Right atrium auricular region (tissue), 2 donors: ENCODE data around the gene MRPL36. TPM values are rescaled to one million over a fixed set of nuclear protein-coding genes. Genes with fewer than 3 reads are reported as not detected.

ENCODE experiments used
- DNase-seq: peaks from one replicate; pipeline ENCODE4 v3.0.0-alpha.2; 2019; ENCODE audit warnings: low spot score
- H3K27ac ChIP-seq, 2 donors: fragments of 200-600 bp; sonication (generic); 1 replicate in 1 of 2; 2 replicates in 1 of 2; pipeline ENCODE4 v1.5.1; 2016 to 2019
- H3K27me3 ChIP-seq, 2 donors: fragments of 200-600 bp; sonication (generic); one replicate each; pipeline versions ENCODE4 v1.5.1 to v1.6.0; 2017 to 2019
- H3K36me3 ChIP-seq: fragments of 200-600 bp; sonication (generic); one replicate; pipeline ENCODE4 v1.5.1; 2016
- H3K4me1 ChIP-seq, 2 donors: fragments of 200-600 bp; sonication (generic); one replicate each; pipeline versions ENCODE4 v1.5.1 to v1.6.0; 2017 to 2019
- H3K4me3 ChIP-seq, 2 donors: fragments of 200-600 bp; sonication (generic); 1 replicate in 1 of 2; 2 replicates in 1 of 2; pipeline ENCODE4 v1.5.1; 2017 to 2019; ENCODE audit warnings: mild to moderate bottlenecking in 1 of 2, moderate library complexity in 1 of 2
- H3K9me3 ChIP-seq, 2 donors: fragments of 200-600 bp; sonication (generic); one replicate each; pipeline ENCODE4 v1.5.1; 2019
- total RNA-seq, 2 donors: library from RNA; depleted of rRNA; stranded (reverse); fragments of >200 nt; gene quantifications; one replicate each; pipeline ENCODE4 v1.1.0, GENCODE V29; 2016
- TF ChIP-seq, protein P1 (sequence below), 2 donors: fragments of 200-600 bp; sonication (generic); IDR thresholded peaks; one replicate each; pipeline ENCODE4 v1.5.1; 2019; ENCODE audit warnings: antibody characterized with exemption in 2 of 2

The MRPL36 gene
- total RNA-seq, 2 donors from 2014 or later: 40.5 to 41.2 TPM

DNA sequence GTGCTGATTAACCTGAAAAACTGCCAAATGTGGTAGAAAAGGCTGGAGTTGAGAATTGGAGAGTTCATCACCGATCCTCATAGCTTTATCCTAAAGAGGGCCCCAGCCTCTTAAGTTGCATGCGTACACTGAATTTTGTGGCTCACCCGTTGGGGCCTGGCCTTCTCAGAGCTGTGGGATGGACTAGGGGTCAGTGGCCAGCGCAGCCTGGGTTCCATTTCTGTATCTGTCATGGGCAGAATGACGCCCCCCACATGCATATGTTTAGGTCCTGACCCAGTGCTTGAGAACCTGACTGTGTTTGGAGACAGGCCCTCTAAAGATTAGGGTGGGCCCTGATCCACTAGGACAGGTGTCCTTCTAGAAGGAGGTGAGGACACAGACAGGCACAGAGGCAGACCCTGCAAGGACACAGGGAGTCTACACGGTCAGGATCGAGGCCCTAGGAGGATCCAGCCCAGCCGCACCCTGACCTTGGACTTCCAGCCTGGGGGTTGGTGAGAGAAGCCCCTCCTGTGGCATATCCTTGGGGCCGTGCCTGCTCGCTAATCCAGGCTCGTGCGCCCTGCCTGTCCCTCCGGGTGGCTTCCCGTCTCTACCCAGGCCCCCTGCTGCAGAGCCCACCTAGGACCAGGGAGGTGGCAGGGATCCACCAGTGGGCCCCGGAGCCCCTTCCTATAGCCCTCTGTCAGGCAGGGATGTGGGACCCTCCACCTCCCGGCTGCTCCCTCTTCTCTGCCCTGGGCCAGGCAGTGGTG, 33.8 kb upstream of the MRPL36 start:
- peaks cover 6% of the 10 kb centered on the region for H3K36me3 ChIP-seq
- H3K9me3 ChIP-seq: no peaks in the 10 kb centered on the region
- no peak for DNase-seq

DNA sequence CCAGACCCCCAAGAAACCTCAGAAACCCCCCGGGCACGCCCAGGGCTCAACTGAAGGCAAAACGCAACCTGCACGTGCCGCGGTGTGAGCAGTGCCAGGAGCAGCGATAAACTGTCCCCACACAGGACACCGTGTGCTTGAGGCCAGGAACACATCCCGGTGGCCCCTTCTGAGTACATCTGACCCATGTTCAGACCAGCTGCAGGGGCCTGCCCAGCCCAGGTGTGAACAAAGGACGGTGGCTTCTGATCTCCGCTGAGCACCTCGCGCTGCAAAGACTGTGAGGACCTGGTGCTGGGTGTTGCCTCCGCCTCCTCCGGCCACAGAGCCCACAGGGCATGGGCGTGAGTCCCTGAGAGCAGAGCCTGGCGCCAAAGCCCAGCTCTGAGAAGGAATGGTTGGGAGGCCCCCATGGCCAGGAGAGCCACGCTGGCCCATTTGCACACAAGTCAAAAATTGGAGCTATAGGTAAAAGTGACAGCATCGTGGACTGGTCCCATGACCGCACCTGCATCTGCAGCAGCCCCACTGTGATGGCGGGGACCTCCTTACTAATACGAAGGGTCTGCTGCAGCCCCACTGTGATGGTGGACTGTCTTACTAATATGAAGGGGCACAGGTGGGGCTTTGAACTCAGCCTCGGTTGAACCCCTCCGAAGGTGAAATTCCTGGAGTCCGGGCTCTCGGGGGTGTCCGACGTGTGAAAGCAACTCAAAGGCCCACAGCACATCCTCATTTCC, 33.0 kb upstream of the MRPL36 start:
- H3K36me3 ChIP-seq: peaks cover 6% of the 10 kb centered on the region
- no peaks in the 10 kb centered on the region for H3K27me3 ChIP-seq
- no peak overlapping the region for H3K27ac ChIP-seq
- DNase-seq: no peak
- TF ChIP-seq, protein P1, sequence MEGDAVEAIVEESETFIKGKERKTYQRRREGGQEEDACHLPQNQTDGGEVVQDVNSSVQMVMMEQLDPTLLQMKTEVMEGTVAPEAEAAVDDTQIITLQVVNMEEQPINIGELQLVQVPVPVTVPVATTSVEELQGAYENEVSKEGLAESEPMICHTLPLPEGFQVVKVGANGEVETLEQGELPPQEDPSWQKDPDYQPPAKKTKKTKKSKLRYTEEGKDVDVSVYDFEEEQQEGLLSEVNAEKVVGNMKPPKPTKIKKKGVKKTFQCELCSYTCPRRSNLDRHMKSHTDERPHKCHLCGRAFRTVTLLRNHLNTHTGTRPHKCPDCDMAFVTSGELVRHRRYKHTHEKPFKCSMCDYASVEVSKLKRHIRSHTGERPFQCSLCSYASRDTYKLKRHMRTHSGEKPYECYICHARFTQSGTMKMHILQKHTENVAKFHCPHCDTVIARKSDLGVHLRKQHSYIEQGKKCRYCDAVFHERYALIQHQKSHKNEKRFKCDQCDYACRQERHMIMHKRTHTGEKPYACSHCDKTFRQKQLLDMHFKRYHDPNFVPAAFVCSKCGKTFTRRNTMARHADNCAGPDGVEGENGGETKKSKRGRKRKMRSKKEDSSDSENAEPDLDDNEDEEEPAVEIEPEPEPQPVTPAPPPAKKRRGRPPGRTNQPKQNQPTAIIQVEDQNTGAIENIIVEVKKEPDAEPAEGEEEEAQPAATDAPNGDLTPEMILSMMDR (IDR thresholded peaks at IDR 0.05): no peak
- peaks cover 0 to 6% of the 10 kb centered on the region in 2 donors for H3K4me1 ChIP-seq
- no peaks in the 10 kb centered on the region for H3K9me3 ChIP-seq
- no peak overlapping the region for H3K4me3 ChIP-seq

More for the DNA sequence above, 33.8 kb upstream of the MRPL36 start:
- H3K27me3 ChIP-seq: no peaks in the 10 kb centered on the region
- no peak overlapping the region for H3K27ac ChIP-seq
- H3K4me1 ChIP-seq: peaks cover 0 to 6% of the 10 kb centered on the region in 2 donors
- no peak overlapping the region for H3K4me3 ChIP-seq
- TF ChIP-seq, protein P1 (IDR thresholded peaks at IDR 0.05): no peak

DNA sequence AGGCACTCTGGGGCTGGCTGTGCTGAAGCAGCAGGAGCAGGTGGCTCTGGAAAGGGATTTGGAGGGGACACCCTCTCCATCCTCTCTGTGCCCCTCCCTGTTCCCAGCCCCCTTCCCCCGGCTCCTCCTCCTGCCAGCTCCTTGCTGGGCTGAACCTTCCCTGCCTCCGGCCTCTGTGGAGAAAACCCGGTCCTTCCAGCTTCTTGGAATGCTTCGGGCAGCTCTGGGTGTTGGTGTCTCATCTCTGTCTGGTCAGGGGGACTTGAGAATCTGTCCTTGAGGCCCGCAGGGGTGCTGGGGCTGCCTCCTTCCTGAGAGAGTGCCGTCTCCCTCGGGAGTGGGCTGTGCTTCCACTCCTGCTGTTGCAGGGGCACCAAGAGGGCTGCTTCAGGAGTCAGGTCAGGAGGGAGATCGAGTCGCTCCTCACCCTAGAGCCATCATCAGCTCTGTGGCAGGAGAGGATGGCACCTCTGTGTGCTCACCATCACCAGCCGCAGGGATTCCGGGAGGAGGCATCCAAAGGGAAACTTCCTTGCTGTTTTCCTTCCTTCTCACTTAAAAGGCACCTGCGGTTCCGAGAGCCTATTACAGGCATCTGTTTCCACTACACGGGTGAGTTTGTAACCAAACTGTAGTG, 32.2 kb upstream of the MRPL36 start:
- no peaks in the 10 kb centered on the region for H3K9me3 ChIP-seq
- peaks cover 0 to 3% of the 10 kb centered on the region in 2 donors for H3K4me1 ChIP-seq
- H3K27me3 ChIP-seq: no peaks in the 10 kb centered on the region
- H3K27ac ChIP-seq: no peak overlapping the region
- TF ChIP-seq, protein P1 (IDR thresholded peaks at IDR 0.05): no peak
- H3K4me3 ChIP-seq: no peak overlapping the region
- peaks cover 6% of the 10 kb centered on the region for H3K36me3 ChIP-seq
- no peak for DNase-seq

DNA sequence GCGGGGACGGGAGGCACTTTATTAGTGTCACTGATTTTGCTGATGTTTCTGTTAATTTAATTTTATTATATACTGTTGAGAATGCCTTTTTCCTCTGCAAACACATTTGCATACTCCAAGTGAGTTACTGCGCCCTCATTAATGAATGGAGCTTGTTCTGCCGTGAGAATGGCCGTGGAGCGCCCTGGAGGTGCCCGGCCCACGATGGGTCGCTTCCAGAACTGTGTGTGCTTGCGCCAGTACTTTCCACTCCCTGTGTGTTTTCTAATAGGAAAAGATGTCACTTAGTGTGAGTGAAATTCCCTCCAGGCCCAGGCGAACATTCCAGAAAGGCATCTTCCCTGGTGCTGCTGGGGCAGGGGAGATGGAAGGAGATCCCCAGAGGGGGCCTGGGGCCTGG, 31.6 kb upstream of the MRPL36 start:
- DNase-seq: no peak
- Histone ChIP-seq H3K27ac (no peak overlapping the region), H3K4me3 (no peak overlapping the region), H3K36me3 (peaks cover 6% of the 10 kb centered on the region), H3K9me3 (no peaks in the 10 kb centered on the region), H3K27me3 (no peaks in the 10 kb centered on the region), H3K4me1 (no peaks in the 10 kb centered on the region)
- TF ChIP-seq, protein P1 (IDR thresholded peaks at IDR 0.05): no peak

DNA sequence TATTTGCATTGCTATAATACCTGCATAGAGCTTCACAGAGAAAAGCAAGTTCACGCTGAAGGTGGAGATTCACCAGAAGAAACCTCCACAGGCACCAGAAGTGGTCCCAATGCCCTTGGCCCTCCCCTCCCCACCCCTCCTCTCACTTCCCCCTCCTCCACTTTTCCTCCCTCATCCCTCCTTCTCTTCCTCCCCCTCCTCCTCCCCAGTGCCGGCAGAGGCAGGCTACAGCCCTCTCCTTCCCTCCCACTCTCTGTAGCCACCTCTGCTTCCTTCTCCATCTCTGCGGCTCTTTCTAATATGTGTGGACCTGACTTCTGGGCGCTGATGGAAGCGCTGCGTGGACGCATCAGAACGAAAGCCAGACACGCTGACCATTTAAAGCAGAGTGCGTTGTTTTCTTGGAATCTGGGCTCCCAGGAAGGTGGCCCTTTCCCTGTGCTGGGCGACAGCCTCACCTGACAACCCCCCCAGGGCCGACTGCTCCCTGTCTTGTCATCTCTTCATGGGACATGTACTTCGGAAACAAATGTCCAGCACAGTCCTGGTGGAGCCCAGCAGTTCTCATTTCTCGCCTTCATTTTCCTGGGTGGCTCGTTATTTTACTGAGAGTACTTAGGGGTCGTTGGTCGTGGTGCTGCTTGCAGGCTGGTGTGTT, 31.1 kb upstream of the MRPL36 start:
- TF ChIP-seq, protein P1 (IDR thresholded peaks at IDR 0.05): no peak
- DNase-seq: no peak
- no peaks in the 10 kb centered on the region for H3K9me3 ChIP-seq
- H3K27me3 ChIP-seq: no peaks in the 10 kb centered on the region
- H3K4me3 ChIP-seq: no peak overlapping the region
- H3K4me1 ChIP-seq: no peaks in the 10 kb centered on the region
- peaks cover 6% of the 10 kb centered on the region for H3K36me3 ChIP-seq
- H3K27ac ChIP-seq: no peak overlapping the region
